Liver (tissue), 9 donors: ENCODE results near the gene LCTL. TPM values are rescaled to one million over a fixed set of nuclear protein-coding genes. Genes with fewer than 3 reads are reported as not detected.

Experiments used
- DNase-seq: peaks from one replicate; pipeline ENCODE4 v3.0.0-alpha.2; 2017; ENCODE audit warnings: low spot score
- H3K27ac ChIP-seq, 2 donors: one replicate each; pipeline ENCODE4 v1.7.0; 2013; ENCODE audit warnings: inconsistent platforms in 2 of 2, low read length in 2 of 2, control low read depth in 1 of 2, low read depth in 1 of 2, mild to moderate bottlenecking in 1 of 2
- H3K27me3 ChIP-seq, 4 donors: one replicate each; pipeline versions ENCODE4 v1.6.1 to v1.7.0; 2013; ENCODE audit warnings: low read length in 3 of 4, inconsistent platforms in 1 of 4, mild to moderate bottlenecking in 1 of 4, moderate library complexity in 1 of 4; ENCODE audit not compliant: control insufficient read depth in 4 of 4, insufficient read depth in 4 of 4
- H3K36me3 ChIP-seq, 4 donors: one replicate each; pipeline versions ENCODE4 v1.6.1 to v1.7.0; 2013; ENCODE audit warnings: low read length in 3 of 4, mild to moderate bottlenecking in 3 of 4, low read depth in 1 of 4, moderate library complexity in 1 of 4; ENCODE audit not compliant: control insufficient read depth in 4 of 4, insufficient read depth in 3 of 4
- H3K4me1 ChIP-seq, 4 donors: one replicate each; pipeline versions ENCODE4 v1.6.1 to v1.7.0; 2013; ENCODE audit warnings: low read length in 3 of 4, mild to moderate bottlenecking in 3 of 4, moderate library complexity in 1 of 4; ENCODE audit not compliant: control insufficient read depth in 4 of 4, insufficient read depth in 4 of 4
- H3K4me3 ChIP-seq, 3 donors: one replicate each; pipeline versions ENCODE4 v1.6.1 to v1.7.0; 2013; ENCODE audit warnings: low read length in 3 of 3, control low read depth in 1 of 3, low read depth in 1 of 3, mild to moderate bottlenecking in 1 of 3
- H3K9ac ChIP-seq, 2 donors: one replicate each; pipeline ENCODE4 v1.7.0; 2013; ENCODE audit warnings: low read length in 2 of 2, mild to moderate bottlenecking in 2 of 2, moderate library complexity in 2 of 2, control low read depth in 1 of 2, low read depth in 1 of 2
- H3K9me3 ChIP-seq, 4 donors: one replicate each; pipeline versions ENCODE4 v1.6.1 to v1.7.0; 2013; ENCODE audit warnings: low read length in 3 of 4; ENCODE audit not compliant: control insufficient read depth in 4 of 4
- ATF3 ChIP-seq: IDR thresholded peaks from 2 replicates; pipeline ENCODE4 v1.6.1; 2016; ENCODE audit warnings: antibody characterized with exemption
- CTCF ChIP-seq: fragments of 150-350 bp; IDR thresholded peaks from 2 replicates; pipeline ENCODE4 v1.5.1; 2017; ENCODE audit warnings: improper control_type of control experiment, low read depth, low read length; ENCODE audit not compliant: missing input control
- EGR1 ChIP-seq, 2 donors: IDR thresholded peaks; 2 replicates each; pipeline ENCODE4 v1.6.1; 2016 to 2018; ENCODE audit warnings: antibody characterized with exemption in 2 of 2, low read depth in 2 of 2
- FOXA1 ChIP-seq: IDR thresholded peaks from 2 replicates; pipeline ENCODE4 v1.6.1; 2016; ENCODE audit warnings: antibody characterized with exemption
- FOXA2 ChIP-seq: IDR thresholded peaks from 2 replicates; pipeline ENCODE4 v1.6.1; 2016; ENCODE audit warnings: antibody characterized with exemption
- GABPA ChIP-seq, 2 donors: IDR thresholded peaks in 1 of 2; conservative IDR thresholded peaks in 1 of 2; 2 replicates each; pipeline ENCODE4 v1.6.1; 2016; ENCODE audit warnings: antibody characterized with exemption in 2 of 2, mild to moderate bottlenecking in 1 of 2, moderate library complexity in 1 of 2
- HNF4A ChIP-seq, 2 donors: conservative IDR thresholded peaks; 2 replicates each; pipeline ENCODE4 v1.6.1; 2016; ENCODE audit warnings: antibody characterized with exemption in 2 of 2, mild to moderate bottlenecking in 2 of 2
- HNF4G ChIP-seq: IDR thresholded peaks from 2 replicates; pipeline ENCODE4 v1.6.1; 2016; ENCODE audit warnings: antibody characterized with exemption
- JUND ChIP-seq, 2 donors: IDR thresholded peaks; 2 replicates each; pipeline ENCODE4 v1.6.1; 2016; ENCODE audit warnings: antibody characterized with exemption in 2 of 2
- MAX ChIP-seq: IDR thresholded peaks from 2 replicates; pipeline ENCODE4 v1.6.1; 2016; ENCODE audit warnings: antibody characterized with exemption
- NR2F2 ChIP-seq: IDR thresholded peaks from 2 replicates; pipeline ENCODE4 v1.6.1; 2016; ENCODE audit warnings: antibody characterized with exemption
- RAD21 ChIP-seq, 2 donors: IDR thresholded peaks; 2 replicates each; pipeline ENCODE4 v1.6.1; 2016; ENCODE audit warnings: antibody characterized with exemption in 2 of 2, mild to moderate bottlenecking in 2 of 2
- REST ChIP-seq: IDR thresholded peaks from 2 replicates; pipeline ENCODE4 v1.6.1; 2016; ENCODE audit warnings: antibody characterized with exemption, mild to moderate bottlenecking
- SP1 ChIP-seq: IDR thresholded peaks from 2 replicates; pipeline ENCODE4 v1.6.1; 2018; ENCODE audit warnings: antibody characterized with exemption, mild to moderate bottlenecking
- TAF1 ChIP-seq: conservative IDR thresholded peaks from 2 replicates; pipeline ENCODE4 v1.6.1; 2016; ENCODE audit warnings: antibody characterized with exemption, mild to moderate bottlenecking
- YY1 ChIP-seq: IDR thresholded peaks from 2 replicates; pipeline ENCODE4 v1.6.1; 2016; ENCODE audit warnings: antibody characterized with exemption, mild to moderate bottlenecking
- ZBTB33 ChIP-seq: IDR thresholded peaks from 2 replicates; pipeline ENCODE4 v1.6.1; 2016; ENCODE audit warnings: antibody characterized with exemption
- WGBS: extraction: QIAGEN DNeasy Blood & Tissue Kit; methylation state at CpG from one replicate; pipeline ENCODE4 v1.1.7; 2013; 5-methylcytosine and 5-hydroxymethylcytosine counted together
- polyA plus RNA-seq, 2 donors: library from polyadenylated mRNA; stranded (reverse) in 1 of 2; unstranded in 1 of 2; fragments of 200-250 nt in 1 of 2; fragments of >200 nt in 1 of 2; fragmentation: Nextera tagmentation in 1 of 2; extraction: Ambion mirVana in 1 of 2; gene quantifications; one replicate each; pipeline versions ENCODE4 v1.2.1 to v1.2.3, GENCODE V29; 2013 to 2015
- total RNA-seq, 2 donors: library from RNA; depleted of rRNA; stranded (reverse); fragments of >200 nt; gene quantifications; one replicate each; pipeline ENCODE4 v1.2.3, GENCODE V29; 2014
- donor health status: healthy.
- donor health status: healthy.
- donor health status: healthy.
- donor health status: healthy.
- donor health status: healthy.

The LCTL gene
- total and polyA plus RNA-seq, 4 donors, result 0.13 TPM; not detected in 3

GRCh38 chr15:66573719-66574595 is 8.2 kb upstream of the LCTL start (continued):
- TF ChIP-seq ATF3 (no peak), RAD21 (IDR thresholded peaks at IDR 0.05) (no peak), JUND (IDR thresholded peaks at IDR 0.05) (no peak), ZBTB33 (no peak)

GRCh38 chr15:66573348-66573718 is 7.5 kb upstream of the LCTL start:
- H3K27ac ChIP-seq, result no peak overlapping the region
- H3K4me1 ChIP-seq, result no peaks in the 10 kb centered on the region
- no peaks in the 10 kb centered on the region for H3K27me3 ChIP-seq
- H3K9me3 ChIP-seq, result no peaks in the 10 kb centered on the region
- no peak for DNase-seq
- TF ChIP-seq REST, result no peak
- TF ChIP-seq TAF1, result no peak
- TF ChIP-seq YY1, result no peak
- no peak for TF ChIP-seq HNF4G
- no peak for TF ChIP-seq NR2F2
- no peak for TF ChIP-seq JUND (IDR thresholded peaks at IDR 0.05)
- TF ChIP-seq RAD21 (IDR thresholded peaks at IDR 0.05), result no peak
- TF ChIP-seq EGR1 (IDR thresholded peaks at IDR 0.05; ENCODE audit: low read depth in 2 of 2), result no peak
- no peak for TF ChIP-seq HNF4A (conservative IDR thresholded peaks at IDR 0.05)
- no peak for TF ChIP-seq SP1
- TF ChIP-seq FOXA1, result no peak
- no peak for TF ChIP-seq CTCF
- TF ChIP-seq MAX, result no peak
- TF ChIP-seq FOXA2, result no peak
- TF ChIP-seq ATF3, result no peak
- TF ChIP-seq GABPA (IDR thresholded peaks at IDR 0.05 in 1 of 2, conservative IDR thresholded peaks at IDR 0.05 in 1 of 2), result no peak
- no peaks in the 10 kb centered on the region for H3K36me3 ChIP-seq
- H3K4me3 ChIP-seq, result no peak overlapping the region
- 96% methylated on average over 7 of the region's 7 CpGs for WGBS
- H3K9ac ChIP-seq, result no peak overlapping the region
